SH-SY5Y (cell line): Measurements from ENCODE around the gene RHOA.

ENCODE experiments used
- GATA2 ChIP-seq: IDR thresholded peaks from 2 replicates; pipeline ENCODE4 v1.6.1; 2011; ENCODE audit warnings: mild to moderate bottlenecking, low read depth, low read length
- GATA3 ChIP-seq: IDR thresholded peaks from 2 replicates; pipeline ENCODE4 v1.6.1; 2011; ENCODE audit warnings: low read depth, mild to moderate bottlenecking, low read length, moderate library complexity

The RHOA gene

GRCh38 chr3:49358217-49358883 lies 53.4 kb downstream of the RHOA start, which contains the start of gene GPX1:
Gene GPX1 (minus strand): TSS chr3:49358353. CDS start chr3:49358278, 75 bp downstream.
- no peak for TF ChIP-seq GATA2
- TF ChIP-seq GATA3: no peak

- no peak for TF ChIP-seq GATA2
- TF ChIP-seq GATA3: no peak
Measured at GRCh38 chr3:49352890-49353421, 58.8 kb downstream of the RHOA start.

- TF ChIP-seq GATA3 (no peak), GATA2 (no peak)
Measured at GRCh38 chr3:49352281-49352680, 59.5 kb downstream of the RHOA start.

- TF ChIP-seq GATA3: no peak
Measured at GRCh38 chr3:49351521-49352011, 60.2 kb downstream of the RHOA start.

GRCh38 chr3:49349348-49350114 lies 62.2 kb downstream of the RHOA start:
- TF ChIP-seq GATA2: no peak

GRCh38 chr3:49346797-49347251 lies 65.0 kb downstream of the RHOA start:
- no peak for TF ChIP-seq GATA2
- TF ChIP-seq GATA3: no peak

- TF ChIP-seq GATA2: no peak
- no peak for TF ChIP-seq GATA3
Measured at GRCh38 chr3:49343163-49343562, 68.6 kb downstream of the RHOA start.

- no peak for TF ChIP-seq GATA3
- TF ChIP-seq GATA2: no peak
Measured at GRCh38 chr3:49341996-49342395, 69.8 kb downstream of the RHOA start.

- TF ChIP-seq GATA2 (no peak), GATA3 (no peak)
Measured at GRCh38 chr3:49339941-49340800, 71.6 kb downstream of the RHOA start, which contains the start of gene USP4. Gene USP4 (minus strand): TSS chr3:49340053. CDS start chr3:49340024, 29 bp downstream.

- TF ChIP-seq GATA2 (no peak), GATA3 (no peak)
Measured at GRCh38 chr3:49339581-49339940, 72.2 kb downstream of the RHOA start.

- TF ChIP-seq GATA2 (no peak), GATA3 (no peak)
Measured at GRCh38 chr3:49333916-49334633, 77.7 kb downstream of the RHOA start.

- no peak for TF ChIP-seq GATA2
- no peak for TF ChIP-seq GATA3
Measured at GRCh38 chr3:49333091-49333490, 78.7 kb downstream of the RHOA start.

- TF ChIP-seq GATA2 (no peak), GATA3 (no peak)
Measured at GRCh38 chr3:49329186-49329585, 82.6 kb downstream of the RHOA start.

- TF ChIP-seq GATA3 (no peak), GATA2 (no peak)
Measured at GRCh38 chr3:49327485-49327884, 84.3 kb downstream of the RHOA start.
